ENCODE data around the gene TMEM119.

Gene TMEM119

DNA sequence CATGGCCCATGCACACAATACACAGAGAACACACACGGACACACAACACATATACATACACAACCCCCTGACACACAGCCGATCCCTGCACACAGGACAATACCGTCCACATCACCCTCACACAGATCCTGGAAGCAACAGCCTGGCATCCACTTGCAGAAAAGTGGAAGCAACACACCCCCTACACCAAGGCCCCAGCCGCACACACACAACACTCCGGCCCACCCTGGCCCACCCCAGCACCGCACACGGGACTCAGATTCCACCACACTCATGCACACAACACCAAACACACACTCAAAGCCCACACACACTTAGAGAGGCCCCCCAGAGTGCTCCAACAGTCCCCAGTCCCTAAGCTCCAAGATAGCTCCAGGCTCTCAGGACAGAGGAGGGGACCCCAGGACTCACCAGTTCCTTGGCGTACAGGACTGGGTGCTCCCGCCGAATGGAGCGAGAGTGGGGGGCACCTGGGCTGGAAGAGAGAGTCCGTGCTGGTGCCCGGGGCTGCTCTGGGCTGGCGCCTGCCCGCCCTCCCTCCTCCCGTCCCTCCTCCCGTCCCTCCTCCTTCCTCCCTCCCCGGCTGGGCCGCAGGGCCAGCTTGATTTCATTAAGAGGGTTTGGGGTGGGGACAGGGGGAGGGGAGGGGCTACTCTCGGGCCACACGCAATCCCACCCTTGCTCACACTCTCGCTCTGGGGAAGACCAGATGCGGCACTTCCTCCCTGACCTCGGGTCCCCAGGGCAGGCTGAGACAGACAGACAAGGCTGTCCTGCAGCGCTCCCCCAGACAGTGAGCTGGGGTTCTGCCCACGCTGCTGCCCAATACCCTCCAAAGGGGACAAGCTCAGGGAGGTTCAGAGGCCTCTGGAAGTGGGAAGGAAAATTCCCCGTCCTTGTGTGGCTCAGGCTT is at the start of gene TMEM119:
Gene TMEM119, minus strand, starts transcription at position 526 of the 913 bp plus-strand sequence. CDS start 5,701 bp downstream, outside the sequence.
- DNase-seq: no peak

GRCh38 chr12:108646600-108647579 is 49.0 kb upstream of the TMEM119 start:
- DNase-seq: no peak

DNA sequence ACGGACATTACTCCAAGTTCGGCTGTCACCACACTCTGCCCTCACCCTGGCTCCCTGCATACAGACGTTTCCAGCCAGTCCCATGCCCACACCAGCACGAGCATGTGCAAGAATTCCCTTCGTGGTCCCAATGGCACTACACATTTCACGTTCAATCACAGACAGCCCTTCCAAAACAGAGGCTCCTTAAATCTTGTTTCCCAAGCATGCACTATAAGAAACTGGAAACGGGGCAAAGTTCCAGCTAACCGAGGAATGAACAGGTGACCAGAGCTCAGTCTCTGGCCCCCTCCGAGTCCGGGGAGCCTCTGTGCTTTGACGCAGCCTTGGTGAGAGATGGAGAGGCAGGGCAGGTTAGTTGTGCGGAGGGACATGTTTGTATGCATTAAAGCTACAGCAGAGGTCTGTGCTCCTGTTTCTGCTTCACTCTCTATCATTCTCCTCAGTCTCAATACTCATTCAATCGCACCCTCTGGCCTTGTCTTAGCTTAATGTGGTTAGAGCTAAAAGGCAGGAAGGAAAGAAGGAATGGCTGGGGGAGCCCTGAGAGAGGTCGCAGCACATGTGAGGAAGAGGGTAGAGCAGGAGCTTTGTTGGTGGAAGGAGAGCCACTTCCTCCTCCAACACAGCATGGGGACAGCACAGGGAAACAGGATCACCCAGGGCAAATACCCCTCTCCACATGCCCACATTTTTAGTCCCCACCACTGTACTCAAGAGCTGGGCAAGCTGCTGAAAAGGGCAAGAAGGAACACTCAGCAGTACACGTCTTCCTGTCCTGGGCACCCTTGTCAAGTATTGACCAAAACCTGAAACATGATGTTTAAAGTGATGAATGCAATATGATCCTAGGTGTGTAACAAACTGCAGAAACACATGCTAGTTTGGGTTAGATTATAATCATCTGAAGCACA is 48.1 kb upstream of the TMEM119 start:
- no peak for DNase-seq

DNA sequence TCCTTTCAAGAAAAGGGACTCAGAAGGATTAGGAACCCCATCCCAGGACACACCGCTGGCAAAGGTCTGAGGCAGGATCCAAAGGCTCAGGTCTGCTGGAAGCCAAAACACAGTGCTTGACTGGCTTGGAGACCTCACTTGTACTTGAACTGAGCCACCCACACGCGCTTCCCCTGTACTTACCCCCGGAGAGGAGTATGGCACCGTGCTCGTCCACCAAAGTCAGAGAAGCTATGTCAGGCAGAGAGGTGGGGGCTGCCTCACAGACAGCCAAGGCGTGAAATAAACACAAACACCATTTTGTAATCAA is 46.9 kb upstream of the TMEM119 start:
- no peak for DNase-seq

GRCh38 chr12:108643941-108644810 is 46.3 kb upstream of the TMEM119 start:
- DNase-seq: no peak

GRCh38 chr12:108642899-108643654 is 45.2 kb upstream of the TMEM119 start:
- no peak for DNase-seq

DNA sequence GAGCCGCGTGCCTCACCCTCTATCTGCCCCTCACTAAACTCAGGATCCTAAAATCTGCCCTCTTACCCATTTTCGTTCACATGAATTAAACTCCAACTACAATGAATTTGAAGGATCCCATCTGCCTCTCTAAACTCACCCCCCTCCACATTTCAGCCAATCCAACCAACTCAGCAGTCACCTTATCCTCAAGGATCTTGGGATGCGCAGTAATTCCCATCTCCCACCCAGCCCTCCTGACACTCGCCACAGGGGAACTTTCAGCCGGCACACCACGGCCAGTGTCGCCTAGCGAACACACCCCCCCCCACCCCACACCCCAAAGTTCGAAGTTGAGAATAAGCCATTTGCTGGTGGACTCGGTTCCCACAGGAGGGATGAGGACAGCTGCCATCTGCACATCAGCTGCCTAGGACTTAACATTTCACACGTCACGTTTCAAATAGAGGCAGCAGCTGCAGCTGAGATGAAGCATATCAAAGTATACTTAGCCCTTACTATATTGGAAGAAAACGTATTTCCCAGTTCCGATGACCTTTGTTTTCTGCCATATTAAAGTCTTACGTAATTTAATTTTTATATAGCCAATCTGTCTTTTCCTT is 44.5 kb upstream of the TMEM119 start:
- no peak for DNase-seq

DNA sequence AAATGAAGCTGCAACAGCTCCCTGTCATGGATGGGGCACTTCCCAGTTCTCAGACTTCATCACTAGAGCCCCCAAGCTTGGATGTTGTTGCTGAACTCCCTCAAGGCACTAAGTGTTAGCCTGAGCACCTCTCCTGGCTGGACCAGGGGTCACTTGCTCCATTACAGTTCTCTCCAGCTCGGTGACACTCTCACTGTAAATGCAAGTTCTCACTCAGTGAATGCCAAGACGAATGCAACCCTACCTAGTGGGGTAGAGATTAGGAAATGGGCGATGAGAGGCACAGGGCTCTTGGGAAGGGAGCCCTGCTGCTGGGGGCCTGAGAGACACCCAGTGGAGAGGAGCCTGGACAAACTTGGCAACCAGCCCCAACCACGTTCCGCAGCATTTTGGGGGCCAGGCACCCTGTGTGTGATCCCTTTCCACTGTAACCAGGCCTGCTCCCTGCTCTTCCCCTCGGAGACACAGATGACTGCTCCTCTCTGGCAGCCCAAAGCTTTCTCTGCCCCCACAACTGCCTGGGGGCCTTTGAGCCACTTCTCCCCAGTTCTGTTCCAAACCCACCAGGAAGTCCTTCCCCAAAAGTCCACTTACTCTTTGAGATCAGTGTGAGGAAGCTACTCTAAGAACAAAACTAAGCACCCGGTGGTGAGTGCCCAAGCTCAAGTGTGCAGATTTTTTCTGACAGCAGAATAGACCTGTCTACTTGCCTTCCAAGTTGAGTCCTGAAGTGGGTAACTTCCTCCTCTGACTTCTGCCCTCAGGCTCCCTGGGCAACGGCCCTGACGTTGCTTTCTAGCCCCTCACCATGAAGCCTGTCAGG is 43.8 kb upstream of the TMEM119 start:
- no peak for DNase-seq

DNA sequence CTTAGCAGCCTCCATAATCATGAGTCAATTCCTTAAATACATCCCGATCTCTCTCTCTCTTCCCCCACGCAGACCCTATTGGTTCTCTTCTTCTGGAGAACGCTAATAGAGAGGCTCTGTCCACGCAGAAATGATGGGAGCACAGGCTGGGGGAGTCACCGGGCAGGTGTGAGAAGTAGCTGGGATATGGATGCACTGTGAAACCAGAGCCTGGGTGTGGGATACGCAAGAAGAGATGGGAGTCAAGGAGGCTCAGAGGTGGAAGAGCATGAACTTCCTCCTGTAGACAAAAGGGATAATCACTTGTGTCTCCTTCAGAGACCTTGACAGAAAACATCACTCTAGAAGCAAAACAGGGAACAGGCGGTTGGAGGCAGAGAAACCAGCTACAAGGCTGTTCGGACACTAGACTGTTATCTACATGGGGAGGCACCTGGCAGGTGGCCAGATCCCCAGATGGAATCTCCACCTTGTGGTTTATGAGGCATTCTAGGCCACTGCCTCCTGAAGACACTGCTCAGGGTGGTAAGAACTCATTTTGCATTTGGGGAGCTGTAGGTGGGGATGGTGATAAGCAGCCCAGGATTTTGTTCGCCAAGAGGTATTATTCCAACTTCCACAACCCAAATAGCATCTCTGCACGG is 43.0 kb upstream of the TMEM119 start:
- peak; percentile 55 for DNase-seq

GRCh38 chr12:108638997-108639822 is 41.3 kb upstream of the TMEM119 start:
- no peak for DNase-seq

DNA sequence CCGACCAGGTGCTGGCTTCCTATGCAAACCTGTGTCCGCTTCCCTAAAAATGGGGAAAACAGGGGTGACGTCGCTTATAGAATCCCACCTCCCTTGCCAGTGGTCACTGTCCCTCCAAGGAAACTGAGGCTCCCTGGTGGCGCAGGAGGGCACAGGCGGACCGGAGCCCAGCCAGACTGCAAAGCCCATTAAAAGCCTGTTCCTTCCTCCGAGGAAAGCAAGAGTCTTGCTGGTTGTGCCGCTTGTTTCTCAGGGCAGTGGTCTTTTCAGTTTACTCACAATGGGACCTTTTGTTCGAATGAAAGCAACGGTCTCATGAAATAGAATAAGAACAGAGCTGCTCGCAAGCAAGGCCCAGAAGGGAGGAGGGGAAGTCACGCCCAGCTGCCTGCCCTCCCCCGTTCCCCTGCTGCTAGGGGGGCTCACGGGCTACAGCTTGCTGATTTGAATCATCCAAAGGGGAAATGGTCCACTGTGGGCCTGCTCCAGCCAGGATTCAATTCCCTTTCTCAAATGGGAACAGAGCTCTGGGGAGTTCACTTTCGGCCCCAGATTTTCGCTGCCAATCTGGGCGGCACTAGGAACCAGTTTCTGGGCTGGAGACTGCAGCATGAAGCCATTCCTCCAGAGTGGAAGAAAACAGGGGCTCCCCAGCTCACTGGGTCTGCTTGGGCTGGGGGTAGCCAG is 40.4 kb upstream of the TMEM119 start:
- peak; percentile 45 for DNase-seq

- no peak for DNase-seq
These were observed 39.5 kb upstream of the TMEM119 start for GRCh38 chr12:108637222-108637971.

GRCh38 chr12:108635997-108636808 is 38.3 kb upstream of the TMEM119 start:
- DNase-seq: no peak

GRCh38 chr12:108635201-108635996 is 37.5 kb upstream of the TMEM119 start:
- no peak for DNase-seq

DNA sequence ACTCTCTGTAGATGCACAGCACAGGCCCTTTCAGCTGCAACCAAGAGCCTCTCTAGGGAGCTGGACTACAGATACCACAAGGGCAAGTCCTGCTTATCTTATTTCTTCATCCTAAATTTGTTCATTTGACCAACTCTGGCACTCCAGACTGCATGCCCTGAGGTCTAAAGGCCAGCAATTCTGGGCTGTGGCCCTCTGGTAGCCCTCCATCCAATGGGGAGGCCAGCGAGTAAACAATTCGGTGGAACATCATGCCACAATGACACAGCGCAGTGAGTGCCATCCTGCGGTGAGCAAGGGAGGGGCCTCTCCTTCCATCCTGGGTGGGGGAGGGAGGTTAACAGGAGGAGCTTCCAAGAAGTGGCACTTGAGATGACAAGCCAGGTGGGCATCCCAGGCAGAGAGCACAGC is 36.5 kb upstream of the TMEM119 start:
- peak; percentile 27 for DNase-seq

All from NCI-H2227 treated with DMSO at 0.1 percent for 48 hours (cell line).